ENCODE measurements around the gene STN1. TPM values are rescaled to one million over a fixed set of nuclear protein-coding genes. Genes with fewer than 3 reads are reported as not detected.

Gene STN1
- total and polyA plus RNA-seq, 2 of the 8 experiments (the other 6 are each of a cell fraction or from before 2014, with no cell fraction given): 10.1 to 12.4 TPM

- no peaks in the 10 kb centered on the region for H3K27me3 ChIP-seq (replicated peaks in 1 of 4; ENCODE audit: control insufficient read depth in 3 of 4, extremely low read depth in 1 of 4, insufficient read depth in 3 of 4, low read length in 3 of 4)
- H3K79me2 ChIP-seq (ENCODE audit: control insufficient read depth in 1 of 2, insufficient read depth in 2 of 2, low read length in 2 of 2): no peaks in the 10 kb centered on the region
- no peak overlapping the region for H3K14ac ChIP-seq (ENCODE audit: insufficient read length)
- ChIA-PET POLR2A (ENCODE audit: partially characterized antibody) (no interaction called here), CTCF (ENCODE audit: partially characterized antibody) (interaction anchor here (0.7 kb wide), 1 partner anchor 10 kb away, joined by 4 read pairs; no protein-coding TSS in a partner anchor)
- H3K4me1 ChIP-seq (replicated peaks in 1 of 4; ENCODE audit: control insufficient read depth in 3 of 4, insufficient read depth in 4 of 4, low read length in 3 of 4): no peaks in the 10 kb centered on the region
- no peak overlapping the region for H3K4ac ChIP-seq (replicated peaks; ENCODE audit: insufficient read length, low read depth, low read length)
- no peak overlapping the region for H3K56ac ChIP-seq (replicated peaks; ENCODE audit: insufficient read length, low read depth, low read length)
- 87% methylated on average over 2 of the region's 2 CpGs; no CpG with 5 or more reads in 1 of the 2 experiments for WGBS, 2 experiments (ENCODE audit: extremely low coverage in 1 of 2, insufficient coverage in 1 of 2, insufficient read length in 1 of 2, insufficient replicate concordance in 2 of 2, low coverage in 1 of 2, low lambda C conversion rate in 2 of 2, missing lambda C conversion rate in 1 of 2)
- H3K23me2 ChIP-seq (ENCODE audit: low read depth, low read length): no peaks in the 10 kb centered on the region
- H4K91ac ChIP-seq (replicated peaks; ENCODE audit: insufficient read length, low read length): no peak overlapping the region
- H3K23ac ChIP-seq (ENCODE audit: insufficient read length): no peak overlapping the region
- H4K8ac ChIP-seq (ENCODE audit: extremely low read depth, insufficient read depth, low read length): no peak overlapping the region
- no peak overlapping the region for H2BK5ac ChIP-seq (ENCODE audit: low read depth, low read length)
- no peak overlapping the region for H2BK120ac ChIP-seq (replicated peaks; ENCODE audit: low read depth, low read length)
- no peaks in the 10 kb centered on the region for H4K20me1 ChIP-seq (replicated peaks in 1 of 2; ENCODE audit: control insufficient read depth in 1 of 2, insufficient read depth in 2 of 2, low read length in 2 of 2)
- H3K79me1 ChIP-seq (ENCODE audit: low read depth, low read length): no peaks in the 10 kb centered on the region
- FAIRE-seq (no peak), DNase-seq (ENCODE audit: low read depth in 1 of 2, low spot score in 2 of 2) (no peak)
- TF ChIP-seq CHD1 (IDR thresholded peaks at IDR 0.05; ENCODE audit: low read depth, low read length): no peak
- no peak for TF ChIP-seq BCL11A (IDR thresholded peaks at IDR 0.05; ENCODE audit: low read depth in 2 of 2, low read length in 2 of 2)
- TF ChIP-seq FOSL1 (IDR thresholded peaks at IDR 0.05; ENCODE audit: insufficient read depth, low read depth, low read length): no peak
- no peak for TF ChIP-seq BACH1 (IDR thresholded peaks at IDR 0.05; ENCODE audit: low read length)
- no peak for TF ChIP-seq ZNF274 (IDR thresholded peaks at IDR 0.05; ENCODE audit: borderline replicate concordance, extremely low read depth, low read length)
- TF ChIP-seq EP300 (IDR thresholded peaks at IDR 0.05; ENCODE audit: borderline replicate concordance in 1 of 2, low read depth in 2 of 2, low read length in 2 of 2): no peak
- no peak for TF ChIP-seq ATF2 (IDR thresholded peaks at IDR 0.05; ENCODE audit: low read length)
- TF ChIP-seq RAD21 (IDR thresholded peaks at IDR 0.05 in 1 of 2, conservative IDR thresholded peaks at IDR 0.05 in 1 of 2; ENCODE audit: low read depth in 2 of 2, low read length in 2 of 2): no peak
- no peak for TF ChIP-seq MAFK (IDR thresholded peaks at IDR 0.05; ENCODE audit: low read depth, low read length)
- no peak for TF ChIP-seq CBX8 (IDR thresholded peaks at IDR 0.05; ENCODE audit: borderline replicate concordance, low read depth, low read length)
- no peak for TF ChIP-seq SIX5 (IDR thresholded peaks at IDR 0.05; ENCODE audit: low read depth, low read length)
- H2AFZ ChIP-seq (ENCODE audit: low read length): no peak overlapping the region
- no peak overlapping the region for H3K27ac ChIP-seq (ENCODE audit: low read depth, low read length)
- no peaks in the 10 kb centered on the region for H3K36me3 ChIP-seq (ENCODE audit: control insufficient read depth in 2 of 4, insufficient read depth in 4 of 4, low read length in 3 of 4)
- H2AK5ac ChIP-seq (ENCODE audit: low read depth, low read length): no peak overlapping the region
- H3K9me3 ChIP-seq (ENCODE audit: insufficient read depth in 2 of 2, low read depth in 1 of 2, low read length in 1 of 2): no peaks in the 10 kb centered on the region
- H3K4me2 ChIP-seq (ENCODE audit: insufficient read depth in 1 of 2, low read depth in 2 of 2, low read length in 2 of 2): no peak overlapping the region
- no peak overlapping the region for H4K5ac ChIP-seq (ENCODE audit: insufficient read length, low read depth, low read length)
- no peak overlapping the region for H2BK15ac ChIP-seq (ENCODE audit: low read length)
- H2BK12ac ChIP-seq (ENCODE audit: low read depth, low read length): no peak overlapping the region
- no peak overlapping the region for H3K18ac ChIP-seq (ENCODE audit: extremely low read depth, low read length)
- H2BK20ac ChIP-seq (ENCODE audit: low read length): no peak overlapping the region
- H3K9ac ChIP-seq (replicated peaks in 1 of 4; ENCODE audit: extremely low read depth in 1 of 4, low read depth in 3 of 4, low read length in 3 of 4): no peak overlapping the region
- no peak overlapping the region for H3K4me3 ChIP-seq (ENCODE audit: extremely low read depth in 1 of 4, insufficient read depth in 2 of 4, low read depth in 3 of 4, low read length in 4 of 4)
Observed at GRCh38 chr10:103941801-103942200, 23.8 kb upstream of the STN1 start.

Data from H1 (cell line).